Upper lobe of right lung (tissue), 1 donor: ENCODE measurements around the gene IGFL2. TPM values are rescaled to one million over a fixed set of nuclear protein-coding genes. Genes with fewer than 3 reads are reported as not detected.

ENCODE experiments used
- ATAC-seq: fragments of 200-7000 bp; cut with Tn5 transposase; one replicate; pipeline ENCODE4 v1.9.1; 2020; ENCODE audit warnings: mild to moderate bottlenecking, moderate library complexity
- DNase-seq: peaks from one replicate; pipeline ENCODE4 v3.0.0-alpha.2; 2020
- H3K27ac ChIP-seq: fragments of 200-600 bp; one replicate; pipeline ENCODE4 v1.8.0; 2022
- H3K27me3 ChIP-seq: fragments of 200-600 bp; one replicate; pipeline ENCODE4 v1.8.0; 2022; ENCODE audit warnings: mild to moderate bottlenecking
- H3K36me3 ChIP-seq: fragments of 200-600 bp; one replicate; pipeline ENCODE4 v1.8.0; 2022
- H3K4me1 ChIP-seq: fragments of 200-600 bp; one replicate; pipeline ENCODE4 v1.8.0; 2022
- H3K4me3 ChIP-seq: fragments of 200-600 bp; one replicate; pipeline ENCODE4 v1.8.0; 2022; ENCODE audit warnings: mild to moderate bottlenecking
- H3K9me3 ChIP-seq: fragments of 200-600 bp; one replicate; pipeline ENCODE4 v1.8.0; 2022
- intact Hi-C: fragments of 100-400 bp; cut with DNase I; formaldehyde crosslinking; loops from one replicate; pipeline ENCODE4 v1.11.0; 2022
- total RNA-seq: library from RNA; stranded (reverse); fragmentation: NEBNext Ultra II Directional; extraction: Animal tissue kit (Norgen Biotek cat#: 25700); gene quantifications from one replicate; pipeline ENCODE4 v1.2.1, GENCODE V29; 2021
- TF ChIP-seq, protein P1 (sequence below): fragments of 200-600 bp; IDR thresholded peaks from one replicate; pipeline ENCODE4 v1.8.0; 2022; ENCODE audit warnings: antibody characterized with exemption
- donor health status: DM: no; HTN: yes; CAD: no; lungs with severe emphysema.

Gene IGFL2
- total RNA-seq, 1 donor from 2014 or later = not detected

DNA sequence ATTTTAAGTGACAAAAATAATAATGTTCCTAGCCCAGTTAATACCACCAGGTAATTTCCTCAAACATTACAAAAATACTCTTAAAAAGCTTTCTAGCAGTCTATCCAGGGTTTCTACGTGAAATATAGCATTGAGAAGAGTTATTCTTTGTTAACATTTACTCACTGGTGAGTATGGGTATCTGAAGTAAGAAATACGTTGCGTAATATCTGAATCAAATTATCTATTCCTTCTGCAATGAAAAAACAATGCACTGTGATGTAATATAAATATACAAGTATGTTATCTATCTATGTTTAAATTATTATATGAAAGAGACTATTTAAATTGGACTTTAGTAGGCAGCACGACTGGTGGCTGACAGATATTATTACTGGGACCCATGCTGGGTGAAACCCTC lies 5.7 kb upstream of the IGFL2 start:
- Histone ChIP-seq H3K27ac (no peak overlapping the region), H3K27me3 (no peaks in the 10 kb centered on the region), H3K36me3 (no peaks in the 10 kb centered on the region), H3K4me1 (no peaks in the 10 kb centered on the region), H3K4me3 (no peak overlapping the region), H3K9me3 (no peaks in the 10 kb centered on the region)
- intact Hi-C loops = no loop called here
- no peak for DNase-seq
- ATAC-seq = no peak
- TF ChIP-seq, protein P1, sequence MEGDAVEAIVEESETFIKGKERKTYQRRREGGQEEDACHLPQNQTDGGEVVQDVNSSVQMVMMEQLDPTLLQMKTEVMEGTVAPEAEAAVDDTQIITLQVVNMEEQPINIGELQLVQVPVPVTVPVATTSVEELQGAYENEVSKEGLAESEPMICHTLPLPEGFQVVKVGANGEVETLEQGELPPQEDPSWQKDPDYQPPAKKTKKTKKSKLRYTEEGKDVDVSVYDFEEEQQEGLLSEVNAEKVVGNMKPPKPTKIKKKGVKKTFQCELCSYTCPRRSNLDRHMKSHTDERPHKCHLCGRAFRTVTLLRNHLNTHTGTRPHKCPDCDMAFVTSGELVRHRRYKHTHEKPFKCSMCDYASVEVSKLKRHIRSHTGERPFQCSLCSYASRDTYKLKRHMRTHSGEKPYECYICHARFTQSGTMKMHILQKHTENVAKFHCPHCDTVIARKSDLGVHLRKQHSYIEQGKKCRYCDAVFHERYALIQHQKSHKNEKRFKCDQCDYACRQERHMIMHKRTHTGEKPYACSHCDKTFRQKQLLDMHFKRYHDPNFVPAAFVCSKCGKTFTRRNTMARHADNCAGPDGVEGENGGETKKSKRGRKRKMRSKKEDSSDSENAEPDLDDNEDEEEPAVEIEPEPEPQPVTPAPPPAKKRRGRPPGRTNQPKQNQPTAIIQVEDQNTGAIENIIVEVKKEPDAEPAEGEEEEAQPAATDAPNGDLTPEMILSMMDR = no peak

GRCh38 chr19:46144756-46145155 lies 3.3 kb upstream of the IGFL2 start:
- H3K36me3 ChIP-seq = no peaks in the 10 kb centered on the region
- no peak for DNase-seq
- H3K9me3 ChIP-seq = no peaks in the 10 kb centered on the region
- no peak overlapping the region for H3K27ac ChIP-seq
- peaks cover 4% of the 10 kb centered on the region for H3K27me3 ChIP-seq
- no peaks in the 10 kb centered on the region for H3K4me1 ChIP-seq
- TF ChIP-seq, protein P1 = no peak
- H3K4me3 ChIP-seq = no peak overlapping the region
- intact Hi-C loops = no loop called here
- no peak for ATAC-seq

GRCh38 chr19:46147166-46147740 lies 785 bp upstream of the IGFL2 start:
- Histone ChIP-seq H3K36me3 (no peaks in the 10 kb centered on the region), H3K27me3 (peaks cover 4% of the 10 kb centered on the region), H3K4me1 (no peaks in the 10 kb centered on the region), H3K9me3 (no peaks in the 10 kb centered on the region), H3K27ac (no peak overlapping the region), H3K4me3 (no peak overlapping the region)
- ATAC-seq = no peak
- intact Hi-C loops = no loop called here
- TF ChIP-seq, protein P1 = no peak
- DNase-seq = no peak

- H3K36me3 ChIP-seq = no peaks in the 10 kb centered on the region
- H3K27ac ChIP-seq = no peak overlapping the region
- TF ChIP-seq, protein P1 = no peak
- no peaks in the 10 kb centered on the region for H3K9me3 ChIP-seq
- no peak overlapping the region for H3K4me3 ChIP-seq
- ATAC-seq = no peak
- intact Hi-C loops = no loop called here
- DNase-seq = no peak
- peaks cover 9% of the 10 kb centered on the region for H3K27me3 ChIP-seq
- no peaks in the 10 kb centered on the region for H3K4me1 ChIP-seq
These were observed 2.6 kb downstream of the IGFL2 start for GRCh38 chr19:46150606-46151005.

DNA sequence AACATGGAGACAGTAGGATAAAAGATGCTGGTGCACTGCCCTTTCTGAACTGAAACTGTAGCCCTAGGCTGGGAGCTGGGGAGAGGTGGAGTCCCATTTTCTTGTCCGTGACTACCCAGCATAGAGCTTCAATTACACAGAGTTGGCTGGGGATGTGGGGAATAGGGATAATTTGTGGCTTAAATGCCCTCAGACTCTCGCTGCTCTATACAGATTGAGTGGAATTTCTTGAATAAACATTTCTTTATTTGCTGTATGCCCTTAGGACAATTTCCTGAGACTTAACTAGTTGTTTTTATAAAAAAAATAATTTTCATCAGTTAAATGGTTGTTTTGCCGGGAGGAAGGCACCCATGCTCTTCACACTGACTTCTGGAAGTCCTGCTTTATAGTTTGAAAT lies 7.2 kb downstream of the IGFL2 start:
- peaks cover 8% of the 10 kb centered on the region for H3K27me3 ChIP-seq
- intact Hi-C loops = no loop called here
- DNase-seq = no peak
- no peaks in the 10 kb centered on the region for H3K36me3 ChIP-seq
- no peaks in the 10 kb centered on the region for H3K9me3 ChIP-seq
- H3K4me3 ChIP-seq = no peak overlapping the region
- TF ChIP-seq, protein P1 = no peak
- no peak overlapping the region for H3K27ac ChIP-seq
- no peak for ATAC-seq
- no peaks in the 10 kb centered on the region for H3K4me1 ChIP-seq
